ENCODE results near the gene CCDC85C.
A peak's percentile ranks its signal among the peaks of the same experiment; 100 is the strongest.

CCDC85C gene

DNA sequence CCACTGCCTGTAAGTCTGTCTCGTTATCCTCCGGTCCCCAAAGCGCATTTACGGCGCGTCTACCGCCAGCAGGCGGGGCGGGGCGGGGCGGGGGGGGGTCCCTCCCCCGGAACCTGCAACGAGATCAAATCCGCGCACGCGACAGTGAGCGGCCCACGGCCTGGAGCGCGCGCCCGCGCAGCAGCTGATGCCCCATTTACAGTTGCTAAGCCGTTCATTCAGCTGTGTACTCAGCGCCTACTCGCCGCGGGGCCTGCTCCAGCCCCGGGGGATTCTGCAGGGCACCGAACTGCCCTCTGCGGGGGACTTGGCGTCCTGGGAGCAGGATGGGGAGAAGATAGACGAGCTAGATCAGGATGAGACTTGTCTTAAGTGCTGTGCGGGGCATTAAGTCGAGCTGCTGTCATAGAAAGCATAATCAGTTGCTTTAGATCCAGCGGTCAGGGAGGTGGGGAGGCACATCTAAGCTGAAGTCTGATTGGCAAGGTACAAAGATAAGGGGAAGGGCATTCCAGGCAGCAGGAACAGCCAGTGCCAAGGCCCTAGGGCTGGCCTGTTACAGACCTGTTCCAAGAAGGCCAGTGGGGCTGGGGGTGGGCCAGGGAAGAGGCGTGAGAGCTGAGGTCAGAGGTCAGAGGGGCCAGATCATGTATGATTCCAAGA lies 1.4 kb upstream of the CCDC85C start:
- no peak for DNase-seq (ENCODE audit: low read depth, low spot score)

GRCh38 chr14:99604766-99605298 lies 825 bp upstream of the CCDC85C start:
- no peak for DNase-seq (ENCODE audit: low read depth, low spot score)

GRCh38 chr14:99604278-99604765 lies 315 bp upstream of the CCDC85C start:
- peak; percentile 71 for DNase-seq (ENCODE audit: low read depth, low spot score)

- DNase-seq (ENCODE audit: low read depth, low spot score) = no peak
Measured at GRCh38 chr14:99602788-99603415, 1.1 kb downstream of the CCDC85C start.

DNA sequence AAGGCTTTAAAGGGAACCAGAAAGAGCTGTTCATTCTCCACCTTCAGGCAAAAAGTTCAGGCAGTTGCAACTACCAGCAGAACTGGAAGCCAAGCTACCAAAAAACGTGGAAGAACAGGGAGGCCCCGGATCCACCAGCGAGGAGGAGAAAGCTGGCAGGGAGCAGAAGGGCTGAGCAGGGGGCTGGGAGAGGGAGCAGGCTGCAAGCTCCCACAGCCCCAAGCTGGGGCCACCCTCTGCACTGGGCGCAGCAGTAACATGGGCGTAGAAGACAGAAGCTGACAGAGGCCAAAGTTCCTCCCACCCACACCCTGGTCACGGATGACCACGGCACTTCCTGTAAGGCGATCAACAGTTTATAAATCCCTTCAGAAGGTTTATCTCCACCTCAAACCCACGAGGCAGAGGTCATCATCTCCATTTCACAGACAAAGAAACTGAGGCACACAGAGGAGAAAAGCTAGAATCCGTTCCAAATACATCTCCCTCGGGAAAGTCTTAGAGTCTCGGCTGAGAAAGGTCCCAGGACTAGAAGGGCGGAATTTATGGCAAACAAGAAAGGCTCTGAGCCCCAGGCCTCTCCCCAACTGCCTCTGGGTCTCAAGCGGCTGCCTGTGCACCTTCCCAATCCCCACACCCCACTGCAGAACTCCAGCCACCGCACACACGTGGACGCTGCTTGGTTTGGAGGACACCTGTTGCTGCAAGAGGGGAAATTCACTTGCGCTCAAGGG lies 1.8 kb downstream of the CCDC85C start:
- no peak for DNase-seq (ENCODE audit: low read depth, low spot score)

- peak; percentile 55 for DNase-seq (ENCODE audit: low read depth, low spot score)
Measured at GRCh38 chr14:99601361-99601831, 2.6 kb downstream of the CCDC85C start.

- no peak for DNase-seq (ENCODE audit: low read depth, low spot score)
Measured at GRCh38 chr14:99600232-99600888, 3.6 kb downstream of the CCDC85C start.

- no peak for DNase-seq (ENCODE audit: low read depth, low spot score)
Measured at GRCh38 chr14:99599393-99599792, 4.6 kb downstream of the CCDC85C start.

DNA sequence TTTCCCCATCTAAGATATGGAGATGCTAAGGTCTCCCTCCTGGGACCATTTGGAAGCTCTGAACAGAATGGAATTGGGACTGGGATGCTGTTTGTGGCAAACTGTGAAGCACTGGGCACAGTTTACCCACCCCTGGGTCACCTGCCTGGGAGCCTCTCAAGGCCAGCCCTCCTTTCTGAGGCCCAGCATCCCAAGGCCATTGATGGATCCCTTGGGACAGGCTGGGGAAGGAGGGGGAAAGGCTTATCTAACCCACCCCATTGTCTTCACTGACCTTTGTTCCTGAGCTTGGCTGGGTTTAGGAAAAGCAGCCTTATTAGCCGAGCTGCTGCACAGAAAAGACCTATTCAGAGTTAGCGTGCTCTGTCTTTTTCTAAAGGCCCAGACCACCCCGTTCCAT lies 5.2 kb downstream of the CCDC85C start:
- DNase-seq (ENCODE audit: low read depth, low spot score) = no peak

DNA sequence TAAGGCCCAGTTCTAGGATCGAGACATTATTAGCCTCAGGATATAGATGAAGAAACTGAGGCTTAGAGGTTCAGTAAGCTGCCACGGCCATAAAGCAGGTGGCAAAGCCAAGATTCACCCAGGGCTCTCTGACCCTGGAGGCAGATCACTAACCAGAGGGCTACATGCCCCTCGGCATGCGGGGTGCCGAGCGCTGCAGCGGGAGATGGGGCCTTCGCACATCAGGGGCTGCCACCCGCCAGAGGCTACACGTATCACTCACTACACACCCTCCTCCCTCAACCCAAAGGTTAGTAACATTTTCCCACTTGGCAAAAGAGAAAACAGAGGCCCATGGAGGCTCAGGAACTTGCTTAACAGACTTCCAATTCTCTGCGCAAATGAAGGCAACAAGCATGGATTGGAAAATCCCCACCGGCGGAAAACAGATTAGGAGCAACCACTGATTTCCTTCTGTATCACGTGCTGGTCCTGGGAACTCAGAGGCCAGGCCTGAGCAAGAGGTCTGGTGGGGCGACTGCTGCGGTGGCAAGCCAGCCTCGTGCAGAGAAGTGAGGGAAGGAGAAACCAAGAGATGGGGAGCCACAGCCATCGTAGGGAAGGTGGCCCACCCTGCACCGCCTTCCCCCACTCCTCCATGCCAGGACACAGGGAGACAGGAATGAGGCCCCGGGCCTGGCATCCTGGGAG lies 6.0 kb downstream of the CCDC85C start:
- DNase-seq (ENCODE audit: low read depth, low spot score) = no peak

DNA sequence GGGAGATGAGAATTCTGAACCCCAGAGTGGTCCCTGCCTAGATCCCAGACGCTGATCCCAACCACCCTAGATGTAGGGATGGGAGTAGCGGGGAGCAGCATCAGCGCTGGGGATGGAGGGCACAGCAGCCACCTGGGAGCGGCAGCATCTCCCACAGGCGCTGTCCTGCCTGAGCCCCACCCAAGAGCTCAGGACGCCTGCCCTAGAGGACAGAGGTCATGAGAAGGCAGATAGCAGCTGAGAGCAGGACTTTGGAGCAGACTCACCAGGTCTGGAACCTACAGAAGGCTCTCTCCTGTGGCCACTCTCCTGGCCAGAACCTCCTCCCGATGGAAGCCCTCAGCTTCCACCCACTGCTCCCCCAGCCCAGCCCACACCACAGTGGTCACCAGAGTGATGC lies 7.2 kb downstream of the CCDC85C start:
- no peak for DNase-seq (ENCODE audit: low read depth, low spot score)

GRCh38 chr14:99596071-99596627 lies 7.9 kb downstream of the CCDC85C start:
- DNase-seq (ENCODE audit: low read depth, low spot score) = no peak

GRCh38 chr14:99595524-99595923 lies 8.5 kb downstream of the CCDC85C start:
- no peak for DNase-seq (ENCODE audit: low read depth, low spot score)

GRCh38 chr14:99595034-99595433 lies 9.0 kb downstream of the CCDC85C start:
- DNase-seq (ENCODE audit: low read depth, low spot score) = no peak

DNA sequence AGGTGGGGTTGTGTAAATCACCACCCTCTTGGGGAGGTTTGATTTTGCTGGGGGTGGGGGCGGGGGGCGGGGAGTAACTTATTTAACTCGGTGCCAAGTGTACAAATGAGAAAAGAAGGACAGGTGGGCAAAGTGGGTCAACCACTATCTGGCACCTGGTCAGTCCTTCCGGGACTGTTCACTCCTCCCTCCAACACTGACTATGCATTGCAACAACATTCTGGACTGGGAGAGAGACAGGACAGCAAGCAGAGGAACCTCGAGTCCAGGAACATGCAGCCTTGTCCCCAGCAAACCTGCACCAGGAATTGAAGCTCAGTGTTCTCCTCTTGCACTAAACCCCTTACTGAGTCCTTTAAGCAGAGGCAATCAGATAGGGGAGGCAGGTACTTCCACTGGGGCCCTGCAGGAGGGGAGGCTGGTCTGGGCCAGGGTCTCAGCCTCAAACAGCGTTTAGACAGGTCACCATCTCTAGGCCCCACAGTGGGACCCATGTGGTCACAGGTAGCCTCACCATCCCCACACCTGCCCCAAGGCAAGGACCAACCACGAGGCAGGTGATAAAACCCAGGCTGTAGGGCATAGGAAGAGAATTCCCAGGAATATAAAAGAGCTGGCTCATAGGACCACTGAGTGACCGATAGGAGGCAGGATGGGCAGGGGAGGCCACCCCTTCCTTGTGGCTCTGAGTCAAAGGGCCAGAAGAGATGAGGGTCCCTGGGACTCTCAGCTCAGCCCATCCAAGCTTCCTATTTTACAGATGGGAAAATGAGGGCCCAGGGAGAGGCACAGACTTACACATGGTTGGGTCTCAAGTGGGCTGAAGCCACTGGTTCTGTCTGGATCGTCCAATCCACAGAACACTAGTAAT lies 9.8 kb downstream of the CCDC85C start:
- no peak for DNase-seq (ENCODE audit: low read depth, low spot score)

DNA sequence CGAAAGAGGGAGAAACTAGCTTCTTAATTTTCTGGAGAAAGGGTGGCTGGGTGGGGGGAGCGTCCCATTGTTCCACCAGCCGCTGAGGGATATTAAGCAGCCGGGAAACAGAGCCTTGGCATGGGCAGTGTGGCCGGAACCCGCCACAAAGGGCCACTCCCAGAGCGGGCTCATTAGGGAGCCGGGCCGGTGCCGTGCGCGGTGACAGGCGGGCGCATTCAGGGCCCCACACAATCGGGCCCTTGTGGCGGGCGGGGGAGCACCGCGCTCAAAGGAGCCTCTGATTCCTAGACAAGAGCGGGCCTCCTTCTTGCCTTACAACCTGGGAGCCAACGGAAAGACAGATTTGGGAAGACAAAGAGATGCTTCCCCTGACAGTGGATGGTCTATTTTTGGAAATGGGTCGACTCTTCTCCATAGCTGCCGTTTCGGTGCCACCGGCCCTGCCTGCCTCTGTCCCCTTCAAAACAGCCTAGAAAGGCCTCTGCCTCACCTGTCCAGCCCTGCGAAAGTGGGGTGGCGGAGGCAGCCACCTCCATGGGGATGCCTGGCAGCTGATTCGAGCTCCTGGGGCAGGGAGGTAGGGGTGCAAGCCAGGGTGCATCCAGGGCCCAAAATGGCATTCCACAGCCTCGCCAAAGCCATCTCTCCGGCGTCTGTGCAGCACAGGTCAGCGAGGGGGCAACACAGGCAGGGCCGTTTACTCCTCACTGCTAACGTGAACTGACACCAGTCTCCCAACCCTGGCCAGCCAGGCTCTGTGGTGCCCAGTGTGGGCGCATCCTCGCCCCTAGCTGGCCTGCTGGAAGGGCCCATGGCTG lies 10.9 kb downstream of the CCDC85C start:
- no peak for DNase-seq (ENCODE audit: low read depth, low spot score)

DNA sequence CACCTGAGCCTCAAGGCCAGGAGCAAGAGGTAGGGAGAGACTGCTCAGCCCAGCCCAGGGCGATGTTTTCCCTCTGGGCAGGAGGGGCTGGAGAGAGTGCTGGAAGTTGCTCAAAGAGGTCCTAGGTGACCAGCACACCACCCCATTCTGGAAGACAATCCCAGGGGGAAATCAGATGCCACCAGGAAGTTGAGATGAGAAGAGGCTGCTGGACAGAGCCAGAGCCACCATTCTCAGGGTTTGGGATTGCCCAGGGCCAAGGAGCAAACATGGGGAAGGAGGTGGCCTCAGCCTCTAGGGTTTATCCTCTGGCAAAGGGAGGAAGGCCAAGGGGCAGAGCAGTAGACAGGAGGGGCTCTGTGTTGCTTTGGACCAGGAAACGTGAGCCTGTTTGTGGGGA lies 11.6 kb downstream of the CCDC85C start:
- DNase-seq (ENCODE audit: low read depth, low spot score) = no peak

- DNase-seq (ENCODE audit: low read depth, low spot score) = no peak
Measured at GRCh38 chr14:99590746-99591555, 13.1 kb downstream of the CCDC85C start.

All from smooth muscle cell of the brain vasculature (primary cell).